Measurements from ENCODE around the gene CEACAM6.
"Not testable (repeated sequence)": the region's sequence is repeated elsewhere in the genome, so short reads cannot be mapped to it uniquely, and the experiment has no call there.

The CEACAM6 gene

GRCh38 chr19:41784743-41785142, 29.4 kb downstream of the CEACAM6 start:
- Histone ChIP-seq H3K36me3 (ENCODE audit: control insufficient read depth, insufficient read depth, low read length) (no peaks in the 10 kb centered on the region), H3K27me3 (replicated peaks; ENCODE audit: control insufficient read depth, insufficient read depth, low read length) (peaks cover 3% of the 10 kb centered on the region), H3K4me3 (replicated peaks; ENCODE audit: low read depth, low read length) (no peak overlapping the region)
- no peak for DNase-seq (ENCODE audit: extremely low read depth, insufficient read length)
- TF ChIP-seq CTCF (IDR thresholded peaks at IDR 0.05; ENCODE audit: insufficient read depth, low read length, poor library complexity, severe bottlenecking), result no peak

GRCh38 chr19:41785653-41786052, 30.3 kb downstream of the CEACAM6 start:
- no peaks in the 10 kb centered on the region for H3K36me3 ChIP-seq (ENCODE audit: control insufficient read depth, insufficient read depth, low read length)
- DNase-seq (ENCODE audit: extremely low read depth, insufficient read length), result peak; percentile 55
- no peak overlapping the region for H3K4me3 ChIP-seq (replicated peaks; ENCODE audit: low read depth, low read length)
- peaks cover 4% of the 10 kb centered on the region for H3K27me3 ChIP-seq (replicated peaks; ENCODE audit: control insufficient read depth, insufficient read depth, low read length)
- TF ChIP-seq CTCF (IDR thresholded peaks at IDR 0.05; ENCODE audit: insufficient read depth, low read length, poor library complexity, severe bottlenecking), result peak; percentile 91

GRCh38 chr19:41787055-41787454, 31.7 kb downstream of the CEACAM6 start:
- Histone ChIP-seq H3K36me3 (ENCODE audit: control insufficient read depth, insufficient read depth, low read length) (no peaks in the 10 kb centered on the region), H3K27me3 (replicated peaks; ENCODE audit: control insufficient read depth, insufficient read depth, low read length) (peaks cover 4% of the 10 kb centered on the region), H3K4me3 (replicated peaks; ENCODE audit: low read depth, low read length) (no peak overlapping the region)
- no peak for TF ChIP-seq CTCF (IDR thresholded peaks at IDR 0.05; ENCODE audit: insufficient read depth, low read length, poor library complexity, severe bottlenecking)
- no peak for DNase-seq (ENCODE audit: extremely low read depth, insufficient read length)

- not testable (repeated sequence) for H3K36me3 ChIP-seq (ENCODE audit: control insufficient read depth, insufficient read depth, low read length); H3K4me3 ChIP-seq (replicated peaks; ENCODE audit: low read depth, low read length); H3K27me3 ChIP-seq (replicated peaks; ENCODE audit: control insufficient read depth, insufficient read depth, low read length); DNase-seq (ENCODE audit: extremely low read depth, insufficient read length)
These were observed 33.2 kb downstream of the CEACAM6 start for GRCh38 chr19:41788518-41788917.

GRCh38 chr19:41789053-41789452, 33.7 kb downstream of the CEACAM6 start:
- H3K4me3 ChIP-seq (replicated peaks; ENCODE audit: low read depth, low read length); H3K27me3 ChIP-seq (replicated peaks; ENCODE audit: control insufficient read depth, insufficient read depth, low read length); H3K36me3 ChIP-seq (ENCODE audit: control insufficient read depth, insufficient read depth, low read length); DNase-seq (ENCODE audit: extremely low read depth, insufficient read length): not testable (repeated sequence)

GRCh38 chr19:41792513-41793413, 37.4 kb downstream of the CEACAM6 start:
- Histone ChIP-seq H3K36me3 (ENCODE audit: control insufficient read depth, insufficient read depth, low read length) (no peaks in the 10 kb centered on the region), H3K27me3 (replicated peaks; ENCODE audit: control insufficient read depth, insufficient read depth, low read length) (peaks cover 2% of the 10 kb centered on the region), H3K4me3 (replicated peaks; ENCODE audit: low read depth, low read length) (no peak overlapping the region)
- peak; percentile 50 for DNase-seq (ENCODE audit: extremely low read depth, insufficient read length)
- peak; percentile 85 for TF ChIP-seq CTCF (IDR thresholded peaks at IDR 0.05; ENCODE audit: insufficient read depth, low read length, poor library complexity, severe bottlenecking)

- no peaks in the 10 kb centered on the region for H3K36me3 ChIP-seq (ENCODE audit: control insufficient read depth, insufficient read depth, low read length)
- H3K4me3 ChIP-seq (replicated peaks; ENCODE audit: low read depth, low read length), result no peak overlapping the region
- DNase-seq (ENCODE audit: extremely low read depth, insufficient read length), result no peak
- H3K27me3 ChIP-seq (replicated peaks; ENCODE audit: control insufficient read depth, insufficient read depth, low read length), result peaks cover 2% of the 10 kb centered on the region
- TF ChIP-seq CTCF (IDR thresholded peaks at IDR 0.05; ENCODE audit: insufficient read depth, low read length, poor library complexity, severe bottlenecking), result no peak
These were observed 38.0 kb downstream of the CEACAM6 start for GRCh38 chr19:41793414-41793727.

Measured in GM06990 (cell line).